Measurements from ENCODE around the gene OR1M1. TPM values are rescaled to one million over a fixed set of nuclear protein-coding genes. Genes with fewer than 3 reads are reported as not detected.

Gene OR1M1
- total and polyA plus RNA-seq, 2 experiments from 2014 or later, result not detected

DNA sequence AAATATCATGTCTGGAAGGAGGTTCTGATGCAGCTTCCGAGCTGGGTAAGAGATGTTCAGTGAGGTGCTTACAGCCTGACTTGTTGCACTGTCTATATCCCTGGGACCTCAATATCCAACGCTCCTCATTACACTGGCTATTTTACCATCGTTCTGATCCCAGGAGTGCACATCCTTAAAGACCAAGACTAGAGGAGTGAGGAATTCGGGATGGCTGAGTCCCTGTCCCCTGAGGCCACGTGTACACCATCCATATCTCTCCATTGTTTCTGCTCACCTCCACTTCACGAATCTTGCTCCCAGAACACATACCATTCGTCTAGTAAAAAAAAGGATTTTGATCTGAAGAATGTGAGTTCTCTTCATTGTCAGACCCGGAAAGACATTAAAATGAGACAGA, 20.5 kb downstream of the OR1M1 start, which contains the start of gene OR7G2:
Gene OR7G2, minus strand, starts transcription at position 101 of the 400 bp plus-strand sequence. CDS start 4,232 bp downstream, outside the sequence.
- no peaks in the 10 kb centered on the region for H3K79me2 ChIP-seq
- WGBS (ENCODE audit: low lambda C conversion rate, missing lambda C conversion rate), result 60% methylated on average over 8 of the region's 8 CpGs
- H3K27me3 ChIP-seq, result no peaks in the 10 kb centered on the region
- no peak within 1 kb of the TSS for H2AFZ ChIP-seq
- TF ChIP-seq EZH2 (IDR thresholded peaks at IDR 0.05; ENCODE audit: borderline replicate concordance), result no peak
- no peak for TF ChIP-seq EZH2phosphoT487 (IDR thresholded peaks at IDR 0.05; ENCODE audit: low read depth, severe bottlenecking, unreplicated experiment)
- TF ChIP-seq, protein P1, sequence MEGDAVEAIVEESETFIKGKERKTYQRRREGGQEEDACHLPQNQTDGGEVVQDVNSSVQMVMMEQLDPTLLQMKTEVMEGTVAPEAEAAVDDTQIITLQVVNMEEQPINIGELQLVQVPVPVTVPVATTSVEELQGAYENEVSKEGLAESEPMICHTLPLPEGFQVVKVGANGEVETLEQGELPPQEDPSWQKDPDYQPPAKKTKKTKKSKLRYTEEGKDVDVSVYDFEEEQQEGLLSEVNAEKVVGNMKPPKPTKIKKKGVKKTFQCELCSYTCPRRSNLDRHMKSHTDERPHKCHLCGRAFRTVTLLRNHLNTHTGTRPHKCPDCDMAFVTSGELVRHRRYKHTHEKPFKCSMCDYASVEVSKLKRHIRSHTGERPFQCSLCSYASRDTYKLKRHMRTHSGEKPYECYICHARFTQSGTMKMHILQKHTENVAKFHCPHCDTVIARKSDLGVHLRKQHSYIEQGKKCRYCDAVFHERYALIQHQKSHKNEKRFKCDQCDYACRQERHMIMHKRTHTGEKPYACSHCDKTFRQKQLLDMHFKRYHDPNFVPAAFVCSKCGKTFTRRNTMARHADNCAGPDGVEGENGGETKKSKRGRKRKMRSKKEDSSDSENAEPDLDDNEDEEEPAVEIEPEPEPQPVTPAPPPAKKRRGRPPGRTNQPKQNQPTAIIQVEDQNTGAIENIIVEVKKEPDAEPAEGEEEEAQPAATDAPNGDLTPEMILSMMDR (IDR thresholded peaks at IDR 0.05; ENCODE audit: poor library complexity), result no peak
- no peaks in the 10 kb centered on the region for H4K20me1 ChIP-seq (ENCODE audit: insufficient read depth, poor library complexity, severe bottlenecking)
- H3K9me3 ChIP-seq (ENCODE audit: low read depth), result no peaks in the 10 kb centered on the region
- H3K27ac ChIP-seq, result no peak within 1 kb of the TSS
- no peak for DNase-seq (ENCODE audit: low spot score)
- H3K4me3 ChIP-seq, result no peak within 1 kb of the TSS
- H3K4me2 ChIP-seq, result no peak within 1 kb of the TSS
- no peaks in the 10 kb centered on the region for H3K9me2 ChIP-seq (replicated peaks; ENCODE audit: insufficient read depth)
- H3K4me1 ChIP-seq (ENCODE audit: insufficient read depth), result no peaks in the 10 kb centered on the region
- H3K36me3 ChIP-seq (replicated peaks; ENCODE audit: insufficient read depth, low read depth), result no peaks in the 10 kb centered on the region

DNA sequence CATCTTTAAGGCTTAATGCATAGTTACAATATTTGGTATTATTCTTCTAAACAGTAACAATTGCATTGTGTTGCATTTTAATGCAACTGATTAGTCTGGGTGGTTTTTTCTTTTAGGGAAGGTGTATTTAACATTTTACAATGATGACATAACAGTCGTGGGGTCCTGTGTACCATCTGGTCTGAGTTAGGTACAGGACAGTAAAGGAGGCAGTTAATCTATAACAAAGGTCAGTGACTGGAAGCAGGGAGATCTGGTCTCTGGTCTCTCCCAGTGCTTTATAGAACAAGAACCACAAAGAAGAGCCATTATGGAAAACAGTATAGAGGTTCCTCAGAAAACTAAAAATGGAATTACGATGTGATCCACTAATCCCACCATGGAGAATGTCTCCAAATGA, 23.1 kb downstream of the OR1M1 start:
- DNase-seq (ENCODE audit: low spot score), result no peak
- Histone ChIP-seq H3K9me3 (ENCODE audit: low read depth) (no peaks in the 10 kb centered on the region), H3K9me2 (replicated peaks; ENCODE audit: insufficient read depth) (no peaks in the 10 kb centered on the region), H4K20me1 (ENCODE audit: insufficient read depth, poor library complexity, severe bottlenecking) (no peaks in the 10 kb centered on the region), H3K27ac (no peak overlapping the region), H3K4me2 (no peak overlapping the region), H3K36me3 (replicated peaks; ENCODE audit: insufficient read depth, low read depth) (no peaks in the 10 kb centered on the region), H3K27me3 (no peaks in the 10 kb centered on the region), H3K4me1 (ENCODE audit: insufficient read depth) (no peaks in the 10 kb centered on the region), H3K4me3 (no peak overlapping the region), H3K79me2 (no peaks in the 10 kb centered on the region), H2AFZ (no peak overlapping the region)
- TF ChIP-seq, protein P1 (IDR thresholded peaks at IDR 0.05; ENCODE audit: poor library complexity), result no peak
- TF ChIP-seq EZH2 (IDR thresholded peaks at IDR 0.05; ENCODE audit: borderline replicate concordance) (no peak), EZH2phosphoT487 (IDR thresholded peaks at IDR 0.05; ENCODE audit: low read depth, severe bottlenecking, unreplicated experiment) (no peak)
- 45% methylated on average over 2 of the region's 2 CpGs for WGBS (ENCODE audit: low lambda C conversion rate, missing lambda C conversion rate)

GRCh38 chr19:9115307-9115813, 28.5 kb downstream of the OR1M1 start, which contains the start of gene OR7G1:
OR7G1 (minus strand) TSS chr19:9115763; CDS start chr19:9115763, 0 bp downstream.
- TF ChIP-seq, protein P1 (IDR thresholded peaks at IDR 0.05; ENCODE audit: poor library complexity), result no peak
- no peak for TF ChIP-seq EZH2 (IDR thresholded peaks at IDR 0.05; ENCODE audit: borderline replicate concordance)
- TF ChIP-seq EZH2phosphoT487 (IDR thresholded peaks at IDR 0.05; ENCODE audit: low read depth, severe bottlenecking, unreplicated experiment), result no peak
- H3K9me3 ChIP-seq (ENCODE audit: low read depth), result no peaks in the 10 kb centered on the region
- no peaks in the 10 kb centered on the region for H4K20me1 ChIP-seq (ENCODE audit: insufficient read depth, poor library complexity, severe bottlenecking)
- no peaks in the 10 kb centered on the region for H3K4me1 ChIP-seq (ENCODE audit: insufficient read depth)
- H3K27me3 ChIP-seq, result no peaks in the 10 kb centered on the region
- 83% methylated on average over 2 of the region's 2 CpGs for WGBS (ENCODE audit: low lambda C conversion rate, missing lambda C conversion rate)
- no peaks in the 10 kb centered on the region for H3K36me3 ChIP-seq (replicated peaks; ENCODE audit: insufficient read depth, low read depth)
- H3K4me2 ChIP-seq, result no peak within 1 kb of the TSS
- no peak within 1 kb of the TSS for H2AFZ ChIP-seq
- no peak within 1 kb of the TSS for H3K27ac ChIP-seq
- H3K79me2 ChIP-seq, result no peaks in the 10 kb centered on the region
- H3K4me3 ChIP-seq, result no peak within 1 kb of the TSS
- H3K9me2 ChIP-seq (replicated peaks; ENCODE audit: insufficient read depth), result no peaks in the 10 kb centered on the region
- DNase-seq (ENCODE audit: low spot score), result no peak
